Neural cell (in vitro differentiated cells): ENCODE measurements around the gene RAPGEF4. TPM values are rescaled to one million over a fixed set of nuclear protein-coding genes. Genes with fewer than 3 reads are reported as not detected.

Experiments
- H2AFZ ChIP-seq: fragments of 200-600, 300-800 bp; sonication (generic), shearing (Covaris generic); 2 replicates; pipeline ENCODE4 v1.6.0; 2014; ENCODE audit warnings: low read depth, mild to moderate bottlenecking, antibody characterized with exemption, low read length, moderate library complexity
- H3F3A ChIP-seq: fragments of 200-600 bp; shearing (Covaris generic); 2 replicates; pipeline ENCODE4 v1.6.1; 2016; ENCODE audit warnings: mild to moderate bottlenecking, moderate library complexity, mixed read lengths, antibody characterized with exemption, low read length; ENCODE audit not compliant: insufficient read depth, poor library complexity, severe bottlenecking
- H3K27ac ChIP-seq: fragments of 200-600, 300-800 bp; sonication (generic), shearing (Covaris generic); 2 replicates; pipeline ENCODE4 v1.5.1; 2014; ENCODE audit warnings: mild to moderate bottlenecking, low read length, moderate library complexity
- H3K27me3 ChIP-seq: fragments of 300-800, 200-600 bp; sonication (generic), shearing (Covaris generic); 2 replicates; pipeline ENCODE4 v1.6.0; 2014; ENCODE audit warnings: mild to moderate bottlenecking, low read depth, low read length, moderate library complexity; ENCODE audit not compliant: insufficient read depth
- H3K36me3 ChIP-seq: fragments of 300-800, 200-600 bp; sonication (generic), shearing (Covaris generic); 2 replicates; pipeline ENCODE4 v1.5.1; 2014; ENCODE audit warnings: mild to moderate bottlenecking, antibody characterized with exemption, low read length, moderate library complexity; ENCODE audit not compliant: insufficient read depth
- H3K4me2 ChIP-seq: fragments of 300-800, 200-600 bp; sonication (generic), shearing (Covaris generic); 2 replicates; pipeline ENCODE4 v1.6.0; 2014; ENCODE audit warnings: mild to moderate bottlenecking, low read length
- H3K4me3 ChIP-seq: fragments of 300-800, 200-600 bp; sonication (generic), shearing (Covaris generic); 2 replicates; pipeline ENCODE4 v1.5.1; 2014; ENCODE audit warnings: mild to moderate bottlenecking, low read length, moderate library complexity
- H3K79me2 ChIP-seq: fragments of 200-600 bp; shearing (Covaris generic); replicated peaks from 2 replicates; pipeline ENCODE4 v1.6.0; 2014; ENCODE audit warnings: mild to moderate bottlenecking, low read length, moderate library complexity; ENCODE audit not compliant: insufficient read depth
- H3K9ac ChIP-seq: fragments of 300-800, 200-600 bp; sonication (generic), shearing (Covaris generic); 2 replicates; pipeline ENCODE4 v1.6.1; 2016; ENCODE audit warnings: mild to moderate bottlenecking, low read length, mixed read lengths
- H3K9me2 ChIP-seq: fragments of 200-600 bp; shearing (Covaris generic); 2 replicates; pipeline ENCODE4 v1.6.1; 2016; ENCODE audit warnings: mild to moderate bottlenecking, low read length, mixed read lengths; ENCODE audit not compliant: insufficient read depth
- H3K9me3 ChIP-seq: fragments of 200-600, 300-800 bp; sonication (generic), shearing (Covaris generic); 2 replicates; pipeline ENCODE4 v1.6.1; 2016; ENCODE audit warnings: mild to moderate bottlenecking, mixed run types, low read length, moderate library complexity, mixed read lengths
- H4K20me1 ChIP-seq: fragments of 200-600 bp; shearing (Covaris generic); 2 replicates; pipeline ENCODE4 v1.6.1; 2016; ENCODE audit warnings: mild to moderate bottlenecking, mixed run types; ENCODE audit not compliant: insufficient read depth
- EP300 ChIP-seq: fragments of 450-650 bp; conservative IDR thresholded peaks from 2 replicates; pipeline ENCODE4 v1.6.1; 2014; ENCODE audit warnings: antibody characterized with exemption, mild to moderate bottlenecking, moderate library complexity; ENCODE audit not compliant: poor library complexity, severe bottlenecking
- EZH2 ChIP-seq: fragments of 200-600, 300-800 bp; shearing (Covaris generic), sonication (generic); IDR thresholded peaks from 2 replicates; pipeline ENCODE4 v1.6.1; 2014; ENCODE audit warnings: antibody characterized with exemption, low read length, borderline replicate concordance, mild to moderate bottlenecking; ENCODE audit not compliant: insufficient read depth, poor library complexity, severe bottlenecking
- MXI1 ChIP-seq: fragments of 450-650 bp; conservative IDR thresholded peaks from 2 replicates; pipeline ENCODE4 v1.6.1; 2014; ENCODE audit warnings: antibody characterized with exemption, mild to moderate bottlenecking; ENCODE audit not compliant: poor library complexity, severe bottlenecking
- POLR2AphosphoS5 ChIP-seq: IDR thresholded peaks from 2 replicates; pipeline ENCODE4 v1.6.1; 2012
- RAD21 ChIP-seq: fragments of 450-650 bp; conservative IDR thresholded peaks from 2 replicates; pipeline ENCODE4 v1.6.1; 2014; ENCODE audit warnings: antibody characterized with exemption, mild to moderate bottlenecking, moderate library complexity
- SMC3 ChIP-seq: fragments of 450-650 bp; conservative IDR thresholded peaks from 2 replicates; pipeline ENCODE4 v1.6.1; 2014; ENCODE audit warnings: antibody characterized with exemption, mild to moderate bottlenecking, moderate library complexity; ENCODE audit not compliant: poor library complexity
- TAF1 ChIP-seq: IDR thresholded peaks from 2 replicates; pipeline ENCODE4 v1.6.1; 2012; ENCODE audit warnings: low read depth
- polyA plus RNA-seq: library from polyadenylated mRNA; depleted of rRNA; stranded (reverse); fragments of >200 nt; gene quantifications from 2 replicates; pipeline ENCODE4 v1.2.3, GENCODE V29; 2014
- TF ChIP-seq, protein P1 (sequence below): fragments of 450-650 bp; IDR thresholded peaks from 2 replicates; pipeline ENCODE4 v1.5.1; 2014; ENCODE audit warnings: antibody characterized with exemption, mild to moderate bottlenecking, moderate library complexity; ENCODE audit not compliant: poor library complexity, severe bottlenecking
- TF ChIP-seq, protein P2 (sequence below): IDR thresholded peaks from 2 replicates; pipeline ENCODE4 v1.6.1; 2012; ENCODE audit warnings: borderline replicate concordance

RAPGEF4 gene
- polyA plus RNA-seq, 1 donor from 2014 or later = 10.4 TPM

DNA sequence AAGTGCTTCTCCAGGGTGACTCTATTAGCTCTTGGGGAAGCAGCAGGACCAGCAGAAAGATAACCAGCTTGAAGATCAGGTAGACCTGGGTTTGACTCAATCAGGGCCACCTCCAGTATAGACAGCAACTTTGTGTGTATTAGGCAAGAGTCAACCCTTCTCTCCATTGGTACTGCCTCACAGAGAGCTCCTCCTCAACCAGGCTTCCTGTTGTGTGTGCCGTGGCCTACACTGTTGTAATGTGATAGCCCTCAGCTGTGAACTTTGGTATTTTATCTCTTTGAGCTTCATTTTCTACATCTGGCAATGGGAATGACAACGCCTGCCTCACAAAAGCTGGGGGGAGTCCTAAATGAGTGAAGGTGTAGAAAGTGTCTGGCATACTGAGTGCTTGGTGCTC lies 323.0 kb downstream of the RAPGEF4 start:
- Histone ChIP-seq H3K79me2 (no peaks in the 10 kb centered on the region), H3K9me3 (no peaks in the 10 kb centered on the region), H3K9me2 (no peaks in the 10 kb centered on the region), H4K20me1 (no peaks in the 10 kb centered on the region), H2AFZ (no peak overlapping the region), H3K27ac (no peak overlapping the region), H3K9ac (no peak overlapping the region), H3K4me3 (no peak overlapping the region), H3K4me2 (no peak overlapping the region), H3K27me3 (no peaks in the 10 kb centered on the region), H3F3A (no peaks in the 10 kb centered on the region), H3K36me3 (no peaks in the 10 kb centered on the region)
- TF ChIP-seq RAD21 = no peak
- TF ChIP-seq TAF1 = no peak
- no peak for TF ChIP-seq SMC3

DNA sequence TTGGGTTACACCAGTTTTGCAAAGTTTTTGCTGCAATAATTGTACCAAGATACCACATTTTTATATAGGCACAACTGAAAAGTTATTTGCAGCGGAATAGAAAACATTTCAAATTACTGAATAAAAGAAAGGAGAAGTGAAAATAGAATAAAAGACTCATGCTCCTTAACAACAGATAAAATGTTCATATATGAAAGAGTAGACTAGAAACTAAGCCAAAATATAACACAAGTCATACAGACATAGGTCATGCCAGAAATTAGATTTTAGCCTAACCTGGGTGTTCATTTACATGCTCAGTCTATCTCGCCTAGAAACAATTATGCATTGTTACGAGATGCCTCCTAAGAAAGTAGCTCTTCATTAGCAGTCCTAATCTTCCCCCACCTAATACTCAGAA lies 323.6 kb downstream of the RAPGEF4 start:
- Histone ChIP-seq H3K9me2 (no peaks in the 10 kb centered on the region), H3K4me3 (no peak overlapping the region), H3K9ac (no peak overlapping the region), H3K4me2 (no peak overlapping the region), H3K27ac (no peak overlapping the region), H3K36me3 (no peaks in the 10 kb centered on the region), H3K9me3 (no peaks in the 10 kb centered on the region), H3F3A (no peaks in the 10 kb centered on the region), H3K79me2 (no peaks in the 10 kb centered on the region), H3K27me3 (no peaks in the 10 kb centered on the region), H4K20me1 (no peaks in the 10 kb centered on the region), H2AFZ (no peak overlapping the region)
- TF ChIP-seq TAF1 (no peak), SMC3 (no peak), POLR2AphosphoS5 (no peak), MXI1 (no peak), EP300 (no peak), EZH2 (no peak), RAD21 (no peak)
- TF ChIP-seq, protein P1, sequence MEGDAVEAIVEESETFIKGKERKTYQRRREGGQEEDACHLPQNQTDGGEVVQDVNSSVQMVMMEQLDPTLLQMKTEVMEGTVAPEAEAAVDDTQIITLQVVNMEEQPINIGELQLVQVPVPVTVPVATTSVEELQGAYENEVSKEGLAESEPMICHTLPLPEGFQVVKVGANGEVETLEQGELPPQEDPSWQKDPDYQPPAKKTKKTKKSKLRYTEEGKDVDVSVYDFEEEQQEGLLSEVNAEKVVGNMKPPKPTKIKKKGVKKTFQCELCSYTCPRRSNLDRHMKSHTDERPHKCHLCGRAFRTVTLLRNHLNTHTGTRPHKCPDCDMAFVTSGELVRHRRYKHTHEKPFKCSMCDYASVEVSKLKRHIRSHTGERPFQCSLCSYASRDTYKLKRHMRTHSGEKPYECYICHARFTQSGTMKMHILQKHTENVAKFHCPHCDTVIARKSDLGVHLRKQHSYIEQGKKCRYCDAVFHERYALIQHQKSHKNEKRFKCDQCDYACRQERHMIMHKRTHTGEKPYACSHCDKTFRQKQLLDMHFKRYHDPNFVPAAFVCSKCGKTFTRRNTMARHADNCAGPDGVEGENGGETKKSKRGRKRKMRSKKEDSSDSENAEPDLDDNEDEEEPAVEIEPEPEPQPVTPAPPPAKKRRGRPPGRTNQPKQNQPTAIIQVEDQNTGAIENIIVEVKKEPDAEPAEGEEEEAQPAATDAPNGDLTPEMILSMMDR = no peak
- TF ChIP-seq, protein P2, sequence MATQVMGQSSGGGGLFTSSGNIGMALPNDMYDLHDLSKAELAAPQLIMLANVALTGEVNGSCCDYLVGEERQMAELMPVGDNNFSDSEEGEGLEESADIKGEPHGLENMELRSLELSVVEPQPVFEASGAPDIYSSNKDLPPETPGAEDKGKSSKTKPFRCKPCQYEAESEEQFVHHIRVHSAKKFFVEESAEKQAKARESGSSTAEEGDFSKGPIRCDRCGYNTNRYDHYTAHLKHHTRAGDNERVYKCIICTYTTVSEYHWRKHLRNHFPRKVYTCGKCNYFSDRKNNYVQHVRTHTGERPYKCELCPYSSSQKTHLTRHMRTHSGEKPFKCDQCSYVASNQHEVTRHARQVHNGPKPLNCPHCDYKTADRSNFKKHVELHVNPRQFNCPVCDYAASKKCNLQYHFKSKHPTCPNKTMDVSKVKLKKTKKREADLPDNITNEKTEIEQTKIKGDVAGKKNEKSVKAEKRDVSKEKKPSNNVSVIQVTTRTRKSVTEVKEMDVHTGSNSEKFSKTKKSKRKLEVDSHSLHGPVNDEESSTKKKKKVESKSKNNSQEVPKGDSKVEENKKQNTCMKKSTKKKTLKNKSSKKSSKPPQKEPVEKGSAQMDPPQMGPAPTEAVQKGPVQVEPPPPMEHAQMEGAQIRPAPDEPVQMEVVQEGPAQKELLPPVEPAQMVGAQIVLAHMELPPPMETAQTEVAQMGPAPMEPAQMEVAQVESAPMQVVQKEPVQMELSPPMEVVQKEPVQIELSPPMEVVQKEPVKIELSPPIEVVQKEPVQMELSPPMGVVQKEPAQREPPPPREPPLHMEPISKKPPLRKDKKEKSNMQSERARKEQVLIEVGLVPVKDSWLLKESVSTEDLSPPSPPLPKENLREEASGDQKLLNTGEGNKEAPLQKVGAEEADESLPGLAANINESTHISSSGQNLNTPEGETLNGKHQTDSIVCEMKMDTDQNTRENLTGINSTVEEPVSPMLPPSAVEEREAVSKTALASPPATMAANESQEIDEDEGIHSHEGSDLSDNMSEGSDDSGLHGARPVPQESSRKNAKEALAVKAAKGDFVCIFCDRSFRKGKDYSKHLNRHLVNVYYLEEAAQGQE = no peak
